ENCODE results near the gene RASEF.

DNA sequence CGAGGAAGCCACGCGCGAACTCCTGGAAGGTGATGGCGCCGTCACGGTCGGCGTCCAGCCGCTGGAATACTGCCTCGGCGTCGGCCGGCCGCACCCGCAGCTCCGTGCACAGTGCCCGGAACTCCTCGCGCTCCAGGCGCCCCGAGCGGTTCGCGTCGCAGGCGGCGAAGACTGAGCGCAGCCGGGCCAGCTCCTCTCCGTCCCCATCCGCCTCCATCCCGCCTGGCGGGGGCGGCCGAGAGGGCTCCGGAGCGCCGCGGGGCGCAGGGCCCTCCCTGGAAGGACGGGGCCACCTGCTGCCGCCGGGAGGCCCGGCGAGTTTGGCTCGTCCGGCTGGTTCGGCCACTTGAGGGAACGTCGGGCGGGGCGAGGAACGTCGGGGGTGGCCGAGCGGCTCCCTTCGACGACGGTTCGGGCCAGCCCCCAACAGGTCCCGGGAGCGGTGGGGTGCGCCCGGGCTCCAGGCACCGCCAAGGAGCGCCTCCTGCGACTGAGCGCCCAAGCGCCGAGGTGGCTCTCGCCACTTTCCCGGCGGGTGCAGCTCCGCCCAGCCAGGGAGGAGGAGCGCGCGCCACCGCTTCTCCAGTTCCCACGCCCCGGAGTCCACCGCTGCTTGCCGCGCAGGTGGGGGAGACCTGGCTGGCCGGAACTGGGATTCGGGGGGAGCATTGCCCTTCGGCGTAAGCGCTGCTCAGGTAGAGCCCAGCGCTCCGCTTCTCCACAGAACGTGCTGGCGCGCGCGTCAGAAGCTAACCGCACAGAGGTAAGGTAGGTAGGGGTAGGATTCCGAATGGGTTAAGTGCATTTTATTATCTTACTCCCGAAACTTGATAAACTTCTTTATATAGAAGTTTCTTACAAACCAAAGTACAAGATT is at the start of gene RASEF:
- TF ChIP-seq EZH2phosphoT487 (IDR thresholded peaks at IDR 0.05; ENCODE audit: borderline replicate concordance, low read length) = no peak
- TF ChIP-seq, protein P1, sequence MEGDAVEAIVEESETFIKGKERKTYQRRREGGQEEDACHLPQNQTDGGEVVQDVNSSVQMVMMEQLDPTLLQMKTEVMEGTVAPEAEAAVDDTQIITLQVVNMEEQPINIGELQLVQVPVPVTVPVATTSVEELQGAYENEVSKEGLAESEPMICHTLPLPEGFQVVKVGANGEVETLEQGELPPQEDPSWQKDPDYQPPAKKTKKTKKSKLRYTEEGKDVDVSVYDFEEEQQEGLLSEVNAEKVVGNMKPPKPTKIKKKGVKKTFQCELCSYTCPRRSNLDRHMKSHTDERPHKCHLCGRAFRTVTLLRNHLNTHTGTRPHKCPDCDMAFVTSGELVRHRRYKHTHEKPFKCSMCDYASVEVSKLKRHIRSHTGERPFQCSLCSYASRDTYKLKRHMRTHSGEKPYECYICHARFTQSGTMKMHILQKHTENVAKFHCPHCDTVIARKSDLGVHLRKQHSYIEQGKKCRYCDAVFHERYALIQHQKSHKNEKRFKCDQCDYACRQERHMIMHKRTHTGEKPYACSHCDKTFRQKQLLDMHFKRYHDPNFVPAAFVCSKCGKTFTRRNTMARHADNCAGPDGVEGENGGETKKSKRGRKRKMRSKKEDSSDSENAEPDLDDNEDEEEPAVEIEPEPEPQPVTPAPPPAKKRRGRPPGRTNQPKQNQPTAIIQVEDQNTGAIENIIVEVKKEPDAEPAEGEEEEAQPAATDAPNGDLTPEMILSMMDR (IDR thresholded peaks at IDR 0.05; ENCODE audit: low read depth, low read length, poor library complexity, severe bottlenecking) = no peak

Measured in DOHH2 (cell line).